ENCODE measurements around the gene RFTN2.
"Not testable (repeated sequence)": the region's sequence is repeated elsewhere in the genome, so short reads cannot be mapped to it uniquely, and the experiment has no call there.

RFTN2 gene

DNA sequence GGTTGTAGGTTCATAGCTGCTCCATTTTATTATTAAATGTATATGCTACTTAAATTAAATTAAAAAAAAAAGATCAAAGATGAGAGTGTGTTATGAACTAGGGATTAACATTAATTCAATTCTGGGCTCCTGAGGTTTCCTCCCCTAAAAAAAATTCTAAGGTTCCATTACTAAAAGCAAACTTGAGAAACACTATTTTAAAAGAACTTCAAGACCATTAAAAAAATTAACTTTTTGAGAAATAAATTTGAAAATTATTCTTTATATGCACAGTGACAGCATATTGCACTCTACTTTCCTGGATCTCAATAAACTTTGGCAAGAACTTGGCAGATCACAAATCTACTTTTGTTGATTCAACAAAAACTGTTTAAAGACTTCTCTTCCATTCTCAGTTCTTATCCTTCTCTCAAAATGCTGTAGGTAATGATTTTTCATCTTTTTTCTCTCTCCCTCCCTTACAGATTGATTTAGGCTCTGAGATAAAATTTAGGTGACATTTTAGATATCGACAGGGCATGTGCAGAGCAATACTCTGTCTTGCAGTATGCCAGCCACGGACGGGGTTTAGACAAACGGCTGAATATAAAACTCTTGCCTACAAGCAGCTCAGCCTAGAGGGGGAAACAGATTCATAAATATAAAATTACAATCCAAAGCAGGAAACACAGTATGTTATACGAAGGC, 29.2 kb upstream of the RFTN2 start:
- no peaks in the 10 kb centered on the region for H3K27me3 ChIP-seq (replicated peaks)
- no peak for TF ChIP-seq CTCF (IDR thresholded peaks at IDR 0.05; ENCODE audit: low read depth, low read length, missing control alignments)
- peak overlapping the region; percentile 8 for H3K27ac ChIP-seq
- DNase-seq: no peak
- no peaks in the 10 kb centered on the region for H3K36me3 ChIP-seq (replicated peaks)
- H3K4me3 ChIP-seq (ENCODE audit: low read depth, low read length): peak overlapping the region; percentile 63
- in situ Hi-C loops (cut with HindIII; ENCODE audit: low pct_ligation_motif_present, low sequenced_read_pairs): no loop called here

- no peak for TF ChIP-seq CTCF (IDR thresholded peaks at IDR 0.05; ENCODE audit: low read depth, low read length, missing control alignments)
- no peak for DNase-seq
- in situ Hi-C loops (cut with HindIII; ENCODE audit: low pct_ligation_motif_present, low sequenced_read_pairs): no loop called here
- Histone ChIP-seq H3K27me3 (replicated peaks) (no peaks in the 10 kb centered on the region), H3K36me3 (replicated peaks) (no peaks in the 10 kb centered on the region), H3K4me3 (ENCODE audit: low read depth, low read length) (no peak overlapping the region), H3K27ac (no peak overlapping the region)
Measured at GRCh38 chr2:197700960-197701359, 25.6 kb upstream of the RFTN2 start.

DNA sequence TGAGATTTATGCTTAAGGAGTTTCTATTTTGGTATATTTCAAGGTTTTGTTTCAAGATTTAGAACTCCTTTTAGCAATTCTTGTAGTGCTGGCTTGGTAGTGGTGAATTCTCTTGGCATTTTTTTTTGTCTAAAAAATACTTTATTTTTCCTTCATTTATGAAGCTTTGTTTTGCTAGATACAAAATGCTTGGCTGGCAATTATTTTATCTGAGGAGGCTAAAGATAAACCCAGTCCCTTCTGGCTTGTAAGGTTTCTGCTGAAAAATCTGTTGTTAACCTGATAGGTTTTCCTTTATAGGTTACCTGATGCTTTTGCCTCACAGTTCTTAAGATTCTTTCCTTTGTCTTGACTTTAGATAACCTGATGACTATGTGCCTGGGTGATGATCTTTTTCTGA, 24.3 kb upstream of the RFTN2 start:
- H3K27ac ChIP-seq; in situ Hi-C loops (cut with HindIII; ENCODE audit: low pct_ligation_motif_present, low sequenced_read_pairs); H3K36me3 ChIP-seq (replicated peaks); H3K4me3 ChIP-seq (ENCODE audit: low read depth, low read length); DNase-seq; H3K27me3 ChIP-seq (replicated peaks): not testable (repeated sequence)

- H3K27me3 ChIP-seq (replicated peaks); in situ Hi-C loops (cut with HindIII; ENCODE audit: low pct_ligation_motif_present, low sequenced_read_pairs); H3K36me3 ChIP-seq (replicated peaks); H3K4me3 ChIP-seq (ENCODE audit: low read depth, low read length); H3K27ac ChIP-seq; DNase-seq: not testable (repeated sequence)
Measured at GRCh38 chr2:197696571-197696970, 21.2 kb upstream of the RFTN2 start.

GRCh38 chr2:197695971-197696370, 20.6 kb upstream of the RFTN2 start:
- H3K36me3 ChIP-seq (replicated peaks); H3K27me3 ChIP-seq (replicated peaks); H3K27ac ChIP-seq; H3K4me3 ChIP-seq (ENCODE audit: low read depth, low read length); in situ Hi-C loops (cut with HindIII; ENCODE audit: low pct_ligation_motif_present, low sequenced_read_pairs); DNase-seq: not testable (repeated sequence)

DNA sequence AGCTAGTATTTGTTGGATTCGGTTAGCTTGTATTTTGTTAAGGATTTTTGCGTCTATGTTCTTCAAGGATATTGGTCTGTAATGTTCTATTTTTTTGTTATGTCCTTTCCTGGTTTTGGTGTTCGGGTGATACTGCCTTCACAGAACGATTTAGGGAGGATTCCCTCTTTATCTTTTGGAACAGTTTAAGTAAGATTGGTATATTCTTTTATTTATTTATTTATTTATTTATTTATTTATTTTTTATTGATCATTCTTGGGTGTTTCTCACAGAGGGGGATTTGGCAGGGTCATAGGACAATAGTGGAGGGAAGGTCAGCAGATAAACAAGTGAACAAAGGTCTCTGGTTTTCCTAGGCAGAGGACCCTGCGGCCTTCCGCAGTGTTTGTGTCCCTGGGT, 19.8 kb upstream of the RFTN2 start:
- in situ Hi-C loops (cut with HindIII; ENCODE audit: low pct_ligation_motif_present, low sequenced_read_pairs); DNase-seq; H3K27me3 ChIP-seq (replicated peaks); H3K36me3 ChIP-seq (replicated peaks); H3K4me3 ChIP-seq (ENCODE audit: low read depth, low read length); H3K27ac ChIP-seq: not testable (repeated sequence)

GRCh38 chr2:197677483-197677882, 2.1 kb upstream of the RFTN2 start:
- Histone ChIP-seq H3K27ac (no peak overlapping the region), H3K36me3 (replicated peaks) (no peaks in the 10 kb centered on the region), H3K4me3 (ENCODE audit: low read depth, low read length) (no peak overlapping the region), H3K27me3 (replicated peaks) (no peaks in the 10 kb centered on the region)
- TF ChIP-seq CTCF (IDR thresholded peaks at IDR 0.05; ENCODE audit: low read depth, low read length, missing control alignments): no peak
- peak; percentile 39 for DNase-seq
- in situ Hi-C loops (cut with HindIII; ENCODE audit: low pct_ligation_motif_present, low sequenced_read_pairs): no loop called here

- Histone ChIP-seq H3K36me3 (replicated peaks) (no peaks in the 10 kb centered on the region), H3K4me3 (ENCODE audit: low read depth, low read length) (no peak overlapping the region), H3K27me3 (replicated peaks) (no peaks in the 10 kb centered on the region), H3K27ac (no peak overlapping the region)
- no peak for TF ChIP-seq CTCF (IDR thresholded peaks at IDR 0.05; ENCODE audit: low read depth, low read length, missing control alignments)
- in situ Hi-C loops (cut with HindIII; ENCODE audit: low pct_ligation_motif_present, low sequenced_read_pairs): no loop called here
- no peak for DNase-seq
Measured at GRCh38 chr2:197677056-197677455, 1.7 kb upstream of the RFTN2 start.
